Measurements from ENCODE around the gene TMEM30A. TPM values are rescaled to one million over a fixed set of nuclear protein-coding genes. Genes with fewer than 3 reads are reported as not detected.

Gene TMEM30A
- total and polyA plus RNA-seq, 2 of the 13 experiments (the other 11 are each of a cell fraction or from before 2014, with no cell fraction given) = 17.6 to 54.4 TPM

GRCh38 chr6:75243333-75244062, 41.1 kb downstream of the TMEM30A start, which contains the start of gene COX7A2 (continued):
- TF ChIP-seq ZNF362 (CRISPR knock-in tag; IDR thresholded peaks at IDR 0.05; ENCODE audit: borderline replicate concordance) (no peak), NR3C1 (CRISPR knock-in tag; IDR thresholded peaks at IDR 0.05) (no peak), ZNF776 (CRISPR knock-in tag; IDR thresholded peaks at IDR 0.05) (no peak), FLYWCH1 (CRISPR knock-in tag; IDR thresholded peaks at IDR 0.05) (peak; percentile 71; the same call in 1 of the 2 replicates), TFDP1 (CRISPR knock-in tag; IDR thresholded peaks at IDR 0.05; ENCODE audit: borderline replicate concordance) (peak; percentile 60; the same call in 1 of the 2 replicates), NFYB (CRISPR knock-in tag; IDR thresholded peaks at IDR 0.05) (peak; percentile 17; the same call in 1 of the 2 replicates), DR1 (CRISPR knock-in tag; IDR thresholded peaks at IDR 0.05) (peak; percentile 31; the same call in 1 of the 2 replicates), KAT2B (IDR thresholded peaks at IDR 0.05; ENCODE audit: borderline replicate concordance, low read depth, low read length) (no peak), MLLT10 (CRISPR knock-in tag; IDR thresholded peaks at IDR 0.05) (no peak), ZNF574 (CRISPR knock-in tag; IDR thresholded peaks at IDR 0.05) (peak; percentile 100), ZBTB38 (CRISPR knock-in tag; IDR thresholded peaks at IDR 0.05) (peak; percentile 38; the same call in 1 of the 2 replicates), ZXDC (CRISPR knock-in tag; IDR thresholded peaks at IDR 0.05) (no peak), ZNF354B (CRISPR knock-in tag; IDR thresholded peaks at IDR 0.05) (no peak), ZNF138 (CRISPR knock-in tag; IDR thresholded peaks at IDR 0.05; ENCODE audit: low read depth) (no peak), SMYD3 (CRISPR knock-in tag; IDR thresholded peaks at IDR 0.05) (peak; percentile 25; the same call in 1 of the 2 replicates), ZNF24 (IDR thresholded peaks at IDR 0.05) (peak; percentile 28; the same call in 1 of the 2 replicates), ZNF883 (CRISPR knock-in tag; IDR thresholded peaks at IDR 0.05; ENCODE audit: not compliant biosample characterization) (peak; percentile 34), ZFY (CRISPR knock-in tag; IDR thresholded peaks at IDR 0.05) (peak; percentile 60; the same call in 1 of the 2 replicates), SNAPC2 (CRISPR knock-in tag; IDR thresholded peaks at IDR 0.05) (peak; percentile 26; the same call in 1 of the 2 replicates), MXD1 (CRISPR knock-in tag; IDR thresholded peaks at IDR 0.05) (no peak), HOXA7 (CRISPR knock-in tag; IDR thresholded peaks at IDR 0.05) (no peak), MXI1 (IDR thresholded peaks at IDR 0.05; ENCODE audit: borderline replicate concordance, low read depth, low read length) (peak; percentile 59; the same call in 1 of the 3 replicates)

All from HepG2 (cell line).